ENCODE data around the gene VOPP1.

Gene VOPP1

DNA sequence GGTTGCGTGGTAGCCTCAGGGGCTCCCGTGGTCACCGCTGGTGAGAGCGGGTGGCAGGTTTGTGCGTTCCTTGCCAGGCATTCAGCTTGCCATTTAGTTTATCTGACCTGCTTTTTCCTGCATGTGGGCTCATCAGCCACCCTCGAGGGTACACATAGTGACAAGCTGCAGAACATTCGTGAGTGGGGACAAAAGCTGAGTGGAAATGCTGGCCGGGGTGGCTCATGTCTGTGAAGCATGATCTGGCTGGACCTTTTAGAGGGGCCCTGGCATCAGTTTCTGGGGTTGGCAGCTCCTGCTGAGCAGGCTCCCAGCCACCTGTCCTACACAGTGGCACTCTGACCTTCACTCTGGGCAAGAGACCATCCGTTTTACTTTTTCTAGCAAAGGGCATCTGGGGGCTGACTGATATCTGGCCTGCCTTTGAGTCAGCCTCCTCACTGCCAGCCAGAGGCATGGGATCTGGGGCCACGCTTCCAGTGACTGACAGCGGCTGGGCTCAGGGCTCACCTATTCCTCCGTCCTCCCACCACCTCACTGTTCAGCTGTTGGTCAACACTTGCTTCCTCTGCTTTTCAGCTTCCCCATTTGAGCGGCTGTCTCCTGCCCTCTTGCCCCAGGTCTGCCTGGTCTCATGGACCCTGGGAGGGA, 132.1 kb downstream of the VOPP1 start:
- DNase-seq: no peak
- no peak overlapping the region for H3K9ac ChIP-seq (ENCODE audit: low read length)
- no peak overlapping the region for H3K23ac ChIP-seq (ENCODE audit: low read length in 2 of 2)
- H4K8ac ChIP-seq (ENCODE audit: low read length): no peak overlapping the region
- no peaks in the 10 kb centered on the region for H3K79me1 ChIP-seq (replicated peaks; ENCODE audit: low read length, poor library complexity, severe bottlenecking)
- H3K4ac ChIP-seq (ENCODE audit: low read depth in 1 of 2, low read length in 2 of 2): no peak overlapping the region
- H3K18ac ChIP-seq (ENCODE audit: low read depth in 1 of 2, low read length in 2 of 2): no peak overlapping the region
- no peak overlapping the region for H2BK15ac ChIP-seq (ENCODE audit: low read depth, poor library complexity, severe bottlenecking)
- no peak overlapping the region for H3K4me2 ChIP-seq (ENCODE audit: low read length, poor library complexity, severe bottlenecking)
- H4K91ac ChIP-seq (ENCODE audit: low read length): peak overlapping the region; percentile 59
- H3K4me3 ChIP-seq (ENCODE audit: insufficient read depth in 1 of 2, low read depth in 1 of 2, low read length in 2 of 2): no peak overlapping the region
- H2AK5ac ChIP-seq (ENCODE audit: low read length, severe bottlenecking): no peak overlapping the region
- H2BK12ac ChIP-seq (ENCODE audit: low read length in 2 of 2): no peak overlapping the region
- H3K27me3 ChIP-seq (ENCODE audit: control insufficient read depth in 1 of 2, insufficient read depth in 1 of 2, low read length in 2 of 2): no peaks in the 10 kb centered on the region
- H3K36me3 ChIP-seq (ENCODE audit: control insufficient read depth in 1 of 2, insufficient read depth in 2 of 2, low read depth in 1 of 2, low read length in 2 of 2): peaks cover 0 to 3% of the 10 kb centered on the region in 2 experiments
- H3K4me1 ChIP-seq (ENCODE audit: control insufficient read depth, insufficient read depth, low read depth, low read length): no peaks in the 10 kb centered on the region
- H2BK120ac ChIP-seq (ENCODE audit: low read depth, low read length): no peak overlapping the region
- no peak overlapping the region for H2BK5ac ChIP-seq (ENCODE audit: low read depth, low read length, poor library complexity, severe bottlenecking)
- H2AFZ ChIP-seq (ENCODE audit: low read depth, low read length): no peak overlapping the region
- H3K14ac ChIP-seq (ENCODE audit: low read length in 2 of 2): peak overlapping the region in 1 of 2 experiments; percentile 45
- WGBS: 93% methylated on average over 13 of the region's 13 CpGs
- no peaks in the 10 kb centered on the region for H3K9me3 ChIP-seq (ENCODE audit: control insufficient read depth, low read length)
- H3K27ac ChIP-seq (ENCODE audit: low read length, poor library complexity, severe bottlenecking): no peak overlapping the region

DNA sequence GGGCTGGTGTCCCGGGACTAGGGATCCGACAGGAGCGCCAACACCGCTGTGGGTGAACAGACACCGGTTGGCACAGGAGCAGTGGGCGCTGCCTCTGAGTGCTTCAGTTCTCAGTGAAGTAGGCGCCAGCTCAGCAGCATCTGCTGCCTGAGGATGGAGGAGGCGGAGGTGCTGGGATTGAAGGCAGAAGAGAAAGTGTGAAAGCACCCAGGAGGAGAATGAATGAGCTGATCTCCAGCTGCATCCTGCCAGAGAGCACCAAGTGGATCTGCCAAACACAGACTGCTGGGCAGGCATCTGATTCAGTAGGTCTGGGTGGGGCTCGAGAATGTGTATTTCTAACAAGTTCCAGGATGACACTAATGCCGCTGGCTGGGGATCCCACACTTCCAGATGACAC, 132.7 kb downstream of the VOPP1 start:
- Histone ChIP-seq H3K27me3 (ENCODE audit: control insufficient read depth in 1 of 2, insufficient read depth in 1 of 2, low read length in 2 of 2) (no peaks in the 10 kb centered on the region), H3K27ac (ENCODE audit: low read length, poor library complexity, severe bottlenecking) (no peak overlapping the region), H2BK15ac (ENCODE audit: low read depth, poor library complexity, severe bottlenecking) (no peak overlapping the region), H3K23ac (ENCODE audit: low read length in 2 of 2) (no peak overlapping the region), H3K4me1 (ENCODE audit: control insufficient read depth, insufficient read depth, low read depth, low read length) (no peaks in the 10 kb centered on the region), H3K36me3 (ENCODE audit: control insufficient read depth in 1 of 2, insufficient read depth in 2 of 2, low read depth in 1 of 2, low read length in 2 of 2) (peaks cover 0 to 5% of the 10 kb centered on the region in 2 experiments), H3K9ac (ENCODE audit: low read length) (no peak overlapping the region), H2BK120ac (ENCODE audit: low read depth, low read length) (no peak overlapping the region), H3K18ac (ENCODE audit: low read depth in 1 of 2, low read length in 2 of 2) (no peak overlapping the region), H3K14ac (ENCODE audit: low read length in 2 of 2) (no peak overlapping the region), H3K79me1 (replicated peaks; ENCODE audit: low read length, poor library complexity, severe bottlenecking) (no peaks in the 10 kb centered on the region), H3K4me2 (ENCODE audit: low read length, poor library complexity, severe bottlenecking) (no peak overlapping the region), H3K9me3 (ENCODE audit: control insufficient read depth, low read length) (no peaks in the 10 kb centered on the region), H4K91ac (ENCODE audit: low read length) (no peak overlapping the region), H3K4me3 (ENCODE audit: insufficient read depth in 1 of 2, low read depth in 1 of 2, low read length in 2 of 2) (no peak overlapping the region), H2BK5ac (ENCODE audit: low read depth, low read length, poor library complexity, severe bottlenecking) (no peak overlapping the region), H2BK12ac (ENCODE audit: low read length in 2 of 2) (no peak overlapping the region), H2AK5ac (ENCODE audit: low read length, severe bottlenecking) (no peak overlapping the region), H4K8ac (ENCODE audit: low read length) (peak overlapping the region; percentile 43), H3K4ac (ENCODE audit: low read depth in 1 of 2, low read length in 2 of 2) (no peak overlapping the region), H2AFZ (ENCODE audit: low read depth, low read length) (no peak overlapping the region)
- WGBS: 88% methylated on average over 10 of the region's 10 CpGs
- no peak for DNase-seq

DNA sequence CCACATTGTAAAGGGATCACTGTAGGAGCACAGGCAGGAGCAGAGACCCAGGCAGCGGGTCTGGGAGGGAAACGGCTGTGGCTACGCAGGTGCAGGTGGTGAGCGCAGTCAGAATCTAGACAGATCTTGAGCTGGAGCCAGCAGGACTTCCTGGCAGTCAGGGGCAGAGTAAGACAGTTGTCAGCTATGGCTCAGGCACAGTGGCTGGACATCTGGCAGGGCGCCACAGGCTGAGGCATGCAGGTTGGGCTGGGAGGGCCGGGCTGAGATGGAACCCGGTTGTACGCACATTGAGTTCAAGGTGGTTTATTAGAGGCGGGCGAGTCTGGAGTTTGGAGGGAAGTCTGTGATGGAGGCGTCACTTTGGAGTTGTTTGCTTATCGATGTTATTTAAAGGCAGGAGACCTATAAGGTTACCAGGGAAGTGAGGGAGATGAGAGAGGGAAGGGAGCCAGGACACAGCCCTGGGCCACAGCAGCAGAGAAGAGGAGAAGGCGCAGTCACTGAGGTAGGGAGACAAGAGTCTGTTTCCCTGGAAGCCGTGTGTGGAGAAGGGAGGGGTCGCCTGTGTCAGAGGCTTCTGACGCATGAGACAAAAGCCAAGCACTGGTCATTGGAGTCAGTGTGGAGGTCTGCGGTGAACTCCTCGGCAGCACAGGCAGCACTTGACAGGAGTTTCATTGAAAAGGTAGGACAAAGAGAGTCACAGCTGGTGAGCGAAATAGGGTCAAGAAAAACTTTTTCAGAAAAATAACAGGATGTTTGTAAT, 133.4 kb downstream of the VOPP1 start:
- Histone ChIP-seq H4K91ac (ENCODE audit: low read length) (peak overlapping the region; percentile 16), H3K36me3 (ENCODE audit: control insufficient read depth in 1 of 2, insufficient read depth in 2 of 2, low read depth in 1 of 2, low read length in 2 of 2) (peaks cover 0 to 7% of the 10 kb centered on the region in 2 experiments), H3K4me3 (ENCODE audit: insufficient read depth in 1 of 2, low read depth in 1 of 2, low read length in 2 of 2) (no peak overlapping the region), H4K8ac (ENCODE audit: low read length) (peak overlapping the region; percentile 5), H3K23ac (ENCODE audit: low read length in 2 of 2) (no peak overlapping the region), H3K9ac (ENCODE audit: low read length) (no peak overlapping the region), H3K18ac (ENCODE audit: low read depth in 1 of 2, low read length in 2 of 2) (no peak overlapping the region), H2AK5ac (ENCODE audit: low read length, severe bottlenecking) (no peak overlapping the region), H2AFZ (ENCODE audit: low read depth, low read length) (no peak overlapping the region), H3K4me2 (ENCODE audit: low read length, poor library complexity, severe bottlenecking) (no peak overlapping the region), H2BK12ac (ENCODE audit: low read length in 2 of 2) (no peak overlapping the region), H3K9me3 (ENCODE audit: control insufficient read depth, low read length) (no peaks in the 10 kb centered on the region), H3K4me1 (ENCODE audit: control insufficient read depth, insufficient read depth, low read depth, low read length) (no peaks in the 10 kb centered on the region), H3K79me1 (replicated peaks; ENCODE audit: low read length, poor library complexity, severe bottlenecking) (no peaks in the 10 kb centered on the region), H3K27me3 (ENCODE audit: control insufficient read depth in 1 of 2, insufficient read depth in 1 of 2, low read length in 2 of 2) (no peaks in the 10 kb centered on the region), H2BK5ac (ENCODE audit: low read depth, low read length, poor library complexity, severe bottlenecking) (no peak overlapping the region), H2BK15ac (ENCODE audit: low read depth, poor library complexity, severe bottlenecking) (no peak overlapping the region), H3K27ac (ENCODE audit: low read length, poor library complexity, severe bottlenecking) (no peak overlapping the region), H3K14ac (ENCODE audit: low read length in 2 of 2) (no peak overlapping the region), H2BK120ac (ENCODE audit: low read depth, low read length) (no peak overlapping the region), H3K4ac (ENCODE audit: low read depth in 1 of 2, low read length in 2 of 2) (no peak overlapping the region)
- 85% methylated on average over 19 of the region's 19 CpGs for WGBS
- DNase-seq: no peak

DNA sequence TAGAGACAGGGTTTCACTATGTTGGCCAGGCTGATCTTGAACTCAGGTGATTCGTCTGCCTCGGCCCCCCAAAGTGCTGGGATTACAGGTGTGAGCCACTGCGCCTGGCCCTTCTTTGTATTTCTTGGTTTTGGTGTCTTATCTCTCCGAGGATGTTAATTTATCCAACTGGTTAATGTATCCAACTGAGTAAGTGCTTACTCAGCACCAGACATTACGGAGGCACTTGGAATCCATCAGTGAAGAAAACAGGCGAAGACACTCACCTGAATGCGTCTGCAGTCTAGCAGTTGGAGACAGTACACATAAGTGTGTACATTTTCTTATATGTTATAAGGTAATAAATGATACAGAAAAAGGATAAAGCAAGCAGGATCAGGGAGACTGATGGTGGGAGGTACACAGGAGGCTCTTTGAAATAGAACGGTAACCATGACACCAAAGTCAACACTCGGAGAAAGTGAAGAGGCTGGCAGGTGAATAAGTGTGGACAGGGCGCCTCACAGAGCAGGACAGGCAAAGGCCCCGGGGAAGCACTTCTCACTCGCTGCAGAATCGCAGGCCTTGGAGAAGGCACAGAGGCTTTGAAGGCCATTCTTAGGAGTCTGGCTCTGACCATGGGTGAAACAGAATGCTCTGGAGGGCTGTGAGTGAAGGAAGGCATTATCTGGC, 134.1 kb downstream of the VOPP1 start:
- no peak overlapping the region for H2BK5ac ChIP-seq (ENCODE audit: low read depth, low read length, poor library complexity, severe bottlenecking)
- H2AK5ac ChIP-seq (ENCODE audit: low read length, severe bottlenecking): no peak overlapping the region
- no peak overlapping the region for H3K27ac ChIP-seq (ENCODE audit: low read length, poor library complexity, severe bottlenecking)
- peaks cover 0 to 7% of the 10 kb centered on the region in 2 experiments for H3K36me3 ChIP-seq (ENCODE audit: control insufficient read depth in 1 of 2, insufficient read depth in 2 of 2, low read depth in 1 of 2, low read length in 2 of 2)
- H2BK12ac ChIP-seq (ENCODE audit: low read length in 2 of 2): no peak overlapping the region
- H3K14ac ChIP-seq (ENCODE audit: low read length in 2 of 2): no peak overlapping the region
- H3K4me2 ChIP-seq (ENCODE audit: low read length, poor library complexity, severe bottlenecking): no peak overlapping the region
- H2AFZ ChIP-seq (ENCODE audit: low read depth, low read length): no peak overlapping the region
- no peaks in the 10 kb centered on the region for H3K27me3 ChIP-seq (ENCODE audit: control insufficient read depth in 1 of 2, insufficient read depth in 1 of 2, low read length in 2 of 2)
- WGBS: 95% methylated on average over 13 of the region's 13 CpGs
- no peak overlapping the region for H3K23ac ChIP-seq (ENCODE audit: low read length in 2 of 2)
- no peaks in the 10 kb centered on the region for H3K9me3 ChIP-seq (ENCODE audit: control insufficient read depth, low read length)
- no peak overlapping the region for H2BK15ac ChIP-seq (ENCODE audit: low read depth, poor library complexity, severe bottlenecking)
- no peak overlapping the region for H3K4ac ChIP-seq (ENCODE audit: low read depth in 1 of 2, low read length in 2 of 2)
- no peak overlapping the region for H3K9ac ChIP-seq (ENCODE audit: low read length)
- no peaks in the 10 kb centered on the region for H3K79me1 ChIP-seq (replicated peaks; ENCODE audit: low read length, poor library complexity, severe bottlenecking)
- no peak overlapping the region for H2BK120ac ChIP-seq (ENCODE audit: low read depth, low read length)
- H3K4me3 ChIP-seq (ENCODE audit: insufficient read depth in 1 of 2, low read depth in 1 of 2, low read length in 2 of 2): no peak overlapping the region
- H3K4me1 ChIP-seq (ENCODE audit: control insufficient read depth, insufficient read depth, low read depth, low read length): no peaks in the 10 kb centered on the region
- H4K8ac ChIP-seq (ENCODE audit: low read length): peak overlapping the region; percentile 5
- H3K18ac ChIP-seq (ENCODE audit: low read depth in 1 of 2, low read length in 2 of 2): no peak overlapping the region
- H4K91ac ChIP-seq (ENCODE audit: low read length): no peak overlapping the region
- DNase-seq: no peak
